ENCODE measurements around the gene AFF4. TPM values are rescaled to one million over a fixed set of nuclear protein-coding genes. Genes with fewer than 3 reads are reported as not detected.

AFF4 gene
- total and polyA plus RNA-seq, 2 of the 4 experiments (the other 2 are of a cell fraction): 27.3 to 57.2 TPM

DNA sequence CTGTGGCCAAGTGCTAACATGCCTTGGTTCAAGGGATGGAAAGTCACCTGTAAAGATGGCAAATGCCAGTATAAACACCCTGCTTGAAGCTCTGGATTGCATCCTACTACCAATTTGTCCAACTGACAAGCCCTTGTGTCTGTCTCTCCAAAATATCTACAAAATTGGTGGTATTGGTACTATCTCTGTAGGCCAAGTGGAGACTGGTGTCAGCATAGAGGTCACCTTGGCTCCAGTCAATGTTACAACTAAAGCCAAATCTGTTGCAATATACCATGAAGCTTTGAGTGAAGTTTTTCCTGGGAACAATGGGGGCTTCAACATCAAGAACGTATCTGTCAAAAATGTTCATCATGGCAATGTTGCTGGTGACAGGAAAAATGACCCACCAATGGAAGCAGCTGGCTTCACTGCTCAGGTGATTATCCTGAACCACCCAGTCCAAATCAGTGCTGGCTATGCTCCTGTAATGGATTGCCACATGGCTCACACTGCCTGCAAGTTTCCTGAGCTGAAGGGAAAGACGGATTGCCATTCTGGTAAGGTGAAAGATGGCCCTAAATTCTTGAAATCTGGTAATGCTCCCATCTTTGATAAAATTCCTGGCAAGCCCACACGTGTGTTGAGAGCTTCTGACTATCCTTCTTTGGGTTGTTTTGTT, 19.9 kb downstream of the AFF4 start:
- Histone ChIP-seq H3K4me2 (ENCODE audit: low read depth, low read length) (no peak overlapping the region), H3K9ac (ENCODE audit: low read depth, low read length) (no peak overlapping the region), H2BK120ac (ENCODE audit: low read depth, low read length) (no peak overlapping the region), H3K9me3 (ENCODE audit: control insufficient read depth, insufficient read depth, low read length) (no peaks in the 10 kb centered on the region), H4K20me1 (ENCODE audit: insufficient read depth, low read length) (peaks cover 96% of the 10 kb centered on the region), H2BK20ac (ENCODE audit: low read depth, low read length) (no peak overlapping the region), H3K36me3 (ENCODE audit: control insufficient read depth, insufficient read depth, low read length) (peaks cover 7% of the 10 kb centered on the region), H2AFZ (replicated peaks; ENCODE audit: low read length, poor library complexity) (no peak overlapping the region), H4K5ac (ENCODE audit: low read depth, low read length) (no peak overlapping the region), H3K23ac (ENCODE audit: low read depth, low read length) (no peak overlapping the region), H2AK9ac (replicated peaks; ENCODE audit: low read depth, low read length, poor library complexity) (no peak overlapping the region), H2BK15ac (ENCODE audit: low read depth, low read length) (no peak overlapping the region), H2AK5ac (ENCODE audit: low read depth, low read length) (no peak overlapping the region), H3K27ac (ENCODE audit: insufficient read depth, low read length) (no peak overlapping the region), H4K8ac (ENCODE audit: low read depth in 2 of 2, low read length in 2 of 2) (no peak overlapping the region), H3K4ac (ENCODE audit: low read depth, low read length) (no peak overlapping the region), H3K79me1 (ENCODE audit: low read depth in 1 of 2, low read length in 2 of 2) (peaks cover 10 to 68% of the 10 kb centered on the region in 2 experiments), H3K4me3 (ENCODE audit: insufficient read depth, low read depth, low read length) (no peak overlapping the region), H3K27me3 (ENCODE audit: control insufficient read depth, insufficient read depth, low read length) (no peaks in the 10 kb centered on the region), H3K9me1 (ENCODE audit: insufficient read depth, low read length) (peaks cover 23% of the 10 kb centered on the region), H4K91ac (ENCODE audit: insufficient read depth, low read depth, low read length) (no peak overlapping the region), H3K18ac (ENCODE audit: low read depth, low read length) (no peak overlapping the region), H2BK5ac (ENCODE audit: low read depth, low read length, poor library complexity, severe bottlenecking) (no peak overlapping the region), H3K14ac (replicated peaks; ENCODE audit: low read depth, low read length) (no peak overlapping the region), H3K56ac (ENCODE audit: extremely low read depth, insufficient read depth, low read length) (no peak overlapping the region), H3K4me1 (ENCODE audit: control insufficient read depth, insufficient read depth, low read length) (peaks cover 9% of the 10 kb centered on the region)
- intact Hi-C loops (cut with micrococcal nuclease) (no loop called here), dilution Hi-C loops (cut with HindIII; ENCODE audit: low sequenced_read_pairs, unreplicated experiment) (no loop called here), in situ Hi-C loops (cut with MboI; ENCODE audit: low sequenced_read_pairs) (no loop called here)
- no TSS peak for BruUV-seq (replicated peaks)
- POLR2A ChIA-PET (ENCODE audit: unreplicated experiment): no interaction called here
- CTCF ChIA-PET: interaction anchor here (0.6 kb wide), 1 partner anchor 25 kb away, joined by 3 read pairs; no protein-coding TSS in a partner anchor
- WGBS, 2 experiments (ENCODE audit: extremely low coverage in 2 of 2, insufficient read length in 1 of 2): 80% methylated on average over 1 of the region's 3 CpGs; no CpG with 5 or more reads in 1 of the 2 experiments
- no peak for DNase-seq
- ATAC-seq (ENCODE audit: low read depth): no peak
- TF ChIP-seq, protein P1, sequence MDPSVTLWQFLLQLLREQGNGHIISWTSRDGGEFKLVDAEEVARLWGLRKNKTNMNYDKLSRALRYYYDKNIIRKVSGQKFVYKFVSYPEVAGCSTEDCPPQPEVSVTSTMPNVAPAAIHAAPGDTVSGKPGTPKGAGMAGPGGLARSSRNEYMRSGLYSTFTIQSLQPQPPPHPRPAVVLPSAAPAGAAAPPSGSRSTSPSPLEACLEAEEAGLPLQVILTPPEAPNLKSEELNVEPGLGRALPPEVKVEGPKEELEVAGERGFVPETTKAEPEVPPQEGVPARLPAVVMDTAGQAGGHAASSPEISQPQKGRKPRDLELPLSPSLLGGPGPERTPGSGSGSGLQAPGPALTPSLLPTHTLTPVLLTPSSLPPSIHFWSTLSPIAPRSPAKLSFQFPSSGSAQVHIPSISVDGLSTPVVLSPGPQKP (IDR thresholded peaks at IDR 0.05; ENCODE audit: borderline replicate concordance, low read depth, low read length): no peak
- TF ChIP-seq FOS (IDR thresholded peaks at IDR 0.05; ENCODE audit: low read depth, low read length): no peak
- no peak for TF ChIP-seq BHLHE40 (IDR thresholded peaks at IDR 0.05; ENCODE audit: low read depth, low read length)
- TF ChIP-seq SMC3 (IDR thresholded peaks at IDR 0.05; ENCODE audit: low read depth, low read length): no peak
- TF ChIP-seq MAZ (IDR thresholded peaks at IDR 0.05; ENCODE audit: borderline replicate concordance, low read depth, low read length): no peak
- TF ChIP-seq CTCF (conservative IDR thresholded peaks at IDR 0.05; ENCODE audit: low read depth, low read length): no peak
- no peak for TF ChIP-seq RAD21 (IDR thresholded peaks at IDR 0.05; ENCODE audit: low read length)
- TF ChIP-seq POLR2A (IDR thresholded peaks at IDR 0.05; ENCODE audit: low read depth, low read length): no peak
- TF ChIP-seq CHD1 (IDR thresholded peaks at IDR 0.05; ENCODE audit: low read depth, low read length): no peak
- TF ChIP-seq RFX5 (IDR thresholded peaks at IDR 0.05; ENCODE audit: low read depth, low read length): no peak
- TF ChIP-seq USF2 (IDR thresholded peaks at IDR 0.05; ENCODE audit: low read depth, low read length): no peak
- TF ChIP-seq CEBPB (IDR thresholded peaks at IDR 0.05; ENCODE audit: low read depth, low read length): no peak
- TF ChIP-seq RCOR1 (IDR thresholded peaks at IDR 0.05; ENCODE audit: insufficient replicate concordance, low read length): no peak
- no peak for TF ChIP-seq NFE2L2 (IDR thresholded peaks at IDR 0.05; ENCODE audit: low read depth, low read length)
- TF ChIP-seq MXI1 (IDR thresholded peaks at IDR 0.05; ENCODE audit: borderline replicate concordance, low read depth, low read length): no peak
- no peak for TF ChIP-seq MAFK (IDR thresholded peaks at IDR 0.05; ENCODE audit: low read depth, low read length)
